Measurements from ENCODE around the gene CACNB4.
A peak's percentile ranks its signal among the peaks of the same experiment; 100 is the strongest.

Gene CACNB4

DNA sequence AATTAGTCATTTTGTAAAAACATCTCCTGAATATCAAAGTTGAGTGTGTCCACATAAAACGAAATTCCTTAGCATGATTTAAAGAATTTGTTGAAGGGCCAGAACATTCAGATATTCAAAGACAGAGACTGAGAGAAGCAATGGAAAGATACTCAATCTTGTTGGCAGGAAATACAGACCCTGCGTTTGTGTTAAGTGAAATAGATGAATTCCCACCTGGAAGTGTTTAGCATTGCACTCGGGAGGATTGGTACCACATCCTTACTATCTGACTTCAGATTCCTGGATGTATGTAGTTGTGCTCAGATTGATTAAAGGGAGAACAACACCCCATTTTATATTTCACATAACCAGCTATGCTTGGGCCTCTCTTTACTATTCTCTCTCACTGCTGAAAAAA lies 260.9 kb downstream of the CACNB4 start:
- TF ChIP-seq CTCF (IDR thresholded peaks at IDR 0.05): no peak
- intact Hi-C loops (cut with DNase I; ENCODE audit: low total_unique reads): no loop called here
- Histone ChIP-seq H3K4me1 (no peaks in the 10 kb centered on the region), H3K36me3 (no peaks in the 10 kb centered on the region), H3K27me3 (no peaks in the 10 kb centered on the region), H3K27ac (no peak overlapping the region), H3K9me3 (no peaks in the 10 kb centered on the region), H3K4me3 (no peak overlapping the region)
- DNase-seq: no peak

DNA sequence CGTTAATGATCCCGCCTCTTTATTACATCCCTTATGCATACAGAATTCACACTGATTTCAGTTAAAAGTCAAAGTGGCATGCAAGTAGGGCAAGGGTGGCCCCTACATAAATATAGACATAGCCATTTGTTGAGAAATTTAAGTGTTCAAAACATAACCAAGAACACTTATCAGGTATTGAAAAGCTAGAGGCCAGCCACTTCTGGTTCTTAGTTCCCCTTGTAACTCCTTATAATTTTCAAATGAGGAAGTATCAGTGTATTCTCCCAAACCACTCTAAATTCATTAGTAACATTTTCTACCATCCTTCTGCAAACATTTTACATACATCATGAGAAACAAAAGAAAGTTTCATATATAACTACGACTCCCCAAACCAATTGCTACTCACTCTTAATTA lies 264.9 kb downstream of the CACNB4 start:
- intact Hi-C loops (cut with DNase I; ENCODE audit: low total_unique reads): no loop called here
- TF ChIP-seq CTCF (IDR thresholded peaks at IDR 0.05): no peak
- DNase-seq: no peak
- H3K27me3 ChIP-seq: no peaks in the 10 kb centered on the region
- no peak overlapping the region for H3K27ac ChIP-seq
- no peaks in the 10 kb centered on the region for H3K4me1 ChIP-seq
- no peaks in the 10 kb centered on the region for H3K36me3 ChIP-seq
- no peaks in the 10 kb centered on the region for H3K9me3 ChIP-seq
- H3K4me3 ChIP-seq: no peak overlapping the region

- no peaks in the 10 kb centered on the region for H3K36me3 ChIP-seq
- intact Hi-C loops (cut with DNase I; ENCODE audit: low total_unique reads): no loop called here
- peaks cover 0 to 11% (median under 1%) of the 10 kb centered on the region in 4 donors for H3K4me1 ChIP-seq
- no peaks in the 10 kb centered on the region for H3K27me3 ChIP-seq
- no peak for DNase-seq
- no peak overlapping the region for H3K27ac ChIP-seq
- TF ChIP-seq CTCF (IDR thresholded peaks at IDR 0.05): no peak
- no peaks in the 10 kb centered on the region for H3K9me3 ChIP-seq
- H3K4me3 ChIP-seq: no peak overlapping the region
These were observed 267.9 kb downstream of the CACNB4 start for GRCh38 chr2:151830961-151831360.

- Histone ChIP-seq H3K27me3 (no peaks in the 10 kb centered on the region), H3K4me1 (peaks cover 0 to 31% (median 11%) of the 10 kb centered on the region in 4 donors), H3K9me3 (no peaks in the 10 kb centered on the region), H3K4me3 (peak overlapping the region; percentile 90 to 99), H3K27ac (peak overlapping the region; percentile 85 to 89), H3K36me3 (no peaks in the 10 kb centered on the region)
- no peak for TF ChIP-seq CTCF (IDR thresholded peaks at IDR 0.05)
- no peak for DNase-seq
- intact Hi-C loops (cut with DNase I; ENCODE audit: low total_unique reads): no loop called here
These were observed 269.9 kb downstream of the CACNB4 start for GRCh38 chr2:151828890-151829324.

GRCh38 chr2:151828143-151828889 lies 270.5 kb downstream of the CACNB4 start, which contains the start of gene ARL5A:
TSS of gene ARL5A (minus strand) at chr2:151828421. CDS start at chr2:151828176, 245 bp downstream.
- no peak for TF ChIP-seq CTCF (IDR thresholded peaks at IDR 0.05)
- peaks cover 0 to 37% (median 13%) of the 10 kb centered on the region in 4 donors for H3K4me1 ChIP-seq
- intact Hi-C loops (cut with DNase I; ENCODE audit: low total_unique reads): no loop called here
- no peaks in the 10 kb centered on the region for H3K36me3 ChIP-seq
- DNase-seq: peak; percentile 94 to 97
- H3K27ac ChIP-seq: peak within 1 kb of the TSS; percentile 85 to 89
- H3K27me3 ChIP-seq: no peaks in the 10 kb centered on the region
- H3K4me3 ChIP-seq: peak within 1 kb of the TSS; percentile 90 to 99
- H3K9me3 ChIP-seq: no peaks in the 10 kb centered on the region

Measured in tibial artery (tissue), 4 donors.